Upper lobe of right lung (tissue), 1 donor: ENCODE results near the gene FANK1. TPM values are rescaled to one million over a fixed set of nuclear protein-coding genes. Genes with fewer than 3 reads are reported as not detected.
A peak's percentile ranks its signal among the peaks of the same experiment; 100 is the strongest.

Source experiments
- ATAC-seq: fragments of 200-7000 bp; cut with Tn5 transposase; one replicate; pipeline ENCODE4 v1.9.1; 2020; ENCODE audit warnings: mild to moderate bottlenecking, moderate library complexity
- DNase-seq: peaks from one replicate; pipeline ENCODE4 v3.0.0-alpha.2; 2020
- H3K27ac ChIP-seq: fragments of 200-600 bp; one replicate; pipeline ENCODE4 v1.8.0; 2022
- H3K27me3 ChIP-seq: fragments of 200-600 bp; one replicate; pipeline ENCODE4 v1.8.0; 2022; ENCODE audit warnings: mild to moderate bottlenecking
- H3K36me3 ChIP-seq: fragments of 200-600 bp; one replicate; pipeline ENCODE4 v1.8.0; 2022
- H3K4me1 ChIP-seq: fragments of 200-600 bp; one replicate; pipeline ENCODE4 v1.8.0; 2022
- H3K4me3 ChIP-seq: fragments of 200-600 bp; one replicate; pipeline ENCODE4 v1.8.0; 2022; ENCODE audit warnings: mild to moderate bottlenecking
- H3K9me3 ChIP-seq: fragments of 200-600 bp; one replicate; pipeline ENCODE4 v1.8.0; 2022
- CTCF ChIP-seq: fragments of 200-600 bp; IDR thresholded peaks from one replicate; pipeline ENCODE4 v1.8.0; 2022; ENCODE audit warnings: antibody characterized with exemption
- intact Hi-C: fragments of 100-400 bp; cut with DNase I; formaldehyde crosslinking; loops from one replicate; pipeline ENCODE4 v1.11.0; 2022
- total RNA-seq: library from RNA; stranded (reverse); fragmentation: NEBNext Ultra II Directional; extraction: Animal tissue kit (Norgen Biotek cat#: 25700); gene quantifications from one replicate; pipeline ENCODE4 v1.2.1, GENCODE V29; 2021
- donor health status: DM: no; HTN: yes; CAD: no; lungs with severe emphysema.

FANK1 gene
- total RNA-seq, 1 donor from 2014 or later: 2.6 TPM

GRCh38 chr10:126049759-126050700 is 153.7 kb downstream of the FANK1 start:
- H3K27me3 ChIP-seq: no peaks in the 10 kb centered on the region
- TF ChIP-seq CTCF: no peak

GRCh38 chr10:126052171-126052570 is 155.8 kb downstream of the FANK1 start:
- H3K27ac ChIP-seq: no peak overlapping the region
- no peak for TF ChIP-seq CTCF
- ATAC-seq (no peak), DNase-seq (no peak)
- intact Hi-C loops: no loop called here
- peaks cover 10% of the 10 kb centered on the region for H3K4me1 ChIP-seq
- no peaks in the 10 kb centered on the region for H3K27me3 ChIP-seq
- H3K36me3 ChIP-seq: no peaks in the 10 kb centered on the region
- H3K9me3 ChIP-seq: no peaks in the 10 kb centered on the region
- H3K4me3 ChIP-seq: no peak overlapping the region

More at GRCh38 chr10:126049759-126050700, 153.7 kb downstream of the FANK1 start:
- Histone ChIP-seq H3K27ac (no peak overlapping the region), H3K9me3 (no peaks in the 10 kb centered on the region), H3K36me3 (no peaks in the 10 kb centered on the region), H3K4me3 (no peak overlapping the region), H3K4me1 (peaks cover 10% of the 10 kb centered on the region)
- intact Hi-C loops: no loop called here
- ATAC-seq (peak; percentile 89), DNase-seq (peak; percentile 78)

- no peak for DNase-seq
- no peaks in the 10 kb centered on the region for H3K27me3 ChIP-seq
- no peak for ATAC-seq
- no peak overlapping the region for H3K4me3 ChIP-seq
- H3K36me3 ChIP-seq: no peaks in the 10 kb centered on the region
- H3K4me1 ChIP-seq: peaks cover 10% of the 10 kb centered on the region
- no peak for TF ChIP-seq CTCF
- H3K27ac ChIP-seq: no peak overlapping the region
- no peaks in the 10 kb centered on the region for H3K9me3 ChIP-seq
- intact Hi-C loops: no loop called here
These were observed 157.8 kb downstream of the FANK1 start for GRCh38 chr10:126054191-126054590.

- intact Hi-C loops: no loop called here
- H3K4me1 ChIP-seq: no peaks in the 10 kb centered on the region
- no peaks in the 10 kb centered on the region for H3K27me3 ChIP-seq
- DNase-seq (no peak), ATAC-seq (no peak)
- TF ChIP-seq CTCF: no peak
- H3K27ac ChIP-seq: no peak overlapping the region
- no peaks in the 10 kb centered on the region for H3K36me3 ChIP-seq
- no peak overlapping the region for H3K4me3 ChIP-seq
- H3K9me3 ChIP-seq: no peaks in the 10 kb centered on the region
These were observed 161.1 kb downstream of the FANK1 start for GRCh38 chr10:126057494-126057893.

- ATAC-seq: no peak
- Histone ChIP-seq H3K9me3 (no peaks in the 10 kb centered on the region), H3K27me3 (no peaks in the 10 kb centered on the region), H3K4me1 (peaks cover 3% of the 10 kb centered on the region), H3K27ac (no peak overlapping the region), H3K36me3 (no peaks in the 10 kb centered on the region), H3K4me3 (no peak overlapping the region)
- no peak for TF ChIP-seq CTCF
- no peak for DNase-seq
- intact Hi-C loops: no loop called here
These were observed 161.7 kb downstream of the FANK1 start for GRCh38 chr10:126058104-126058503.
